ENCODE results near the gene RNF126. TPM values are rescaled to one million over a fixed set of nuclear protein-coding genes. Genes with fewer than 3 reads are reported as not detected.

RNF126 gene
- total and polyA plus RNA-seq, 2 of the 4 experiments (the other 2 are of a cell fraction), result 7.0 to 27.4 TPM

GRCh38 chr19:658059-658839, 4.8 kb downstream of the RNF126 start:
- Histone ChIP-seq H3K9me1 (ENCODE audit: insufficient read depth, low read length) (no peaks in the 10 kb centered on the region), H3K18ac (ENCODE audit: low read depth, low read length) (no peak overlapping the region), H3K14ac (replicated peaks; ENCODE audit: low read depth, low read length) (no peak overlapping the region), H3K9ac (ENCODE audit: low read depth, low read length) (no peak overlapping the region), H3K4ac (ENCODE audit: low read depth, low read length) (no peak overlapping the region), H4K8ac (ENCODE audit: low read depth in 2 of 2, low read length in 2 of 2) (no peak overlapping the region), H2BK20ac (ENCODE audit: low read depth, low read length) (no peak overlapping the region), H2BK120ac (ENCODE audit: low read depth, low read length) (no peak overlapping the region), H3K9me3 (ENCODE audit: control insufficient read depth, insufficient read depth, low read length) (no peaks in the 10 kb centered on the region), H3K23ac (ENCODE audit: low read depth, low read length) (no peak overlapping the region), H3K79me1 (ENCODE audit: low read depth in 1 of 2, low read length in 2 of 2) (peaks cover 0 to 56% of the 10 kb centered on the region in 2 experiments; a peak in 2 of 4 replicates), H3K4me3 (ENCODE audit: insufficient read depth, low read depth, low read length) (no peak overlapping the region), H2AK9ac (replicated peaks; ENCODE audit: low read depth, low read length, poor library complexity) (no peak overlapping the region), H4K20me1 (ENCODE audit: insufficient read depth, low read length) (peaks cover 89% of the 10 kb centered on the region), H3K4me1 (ENCODE audit: control insufficient read depth, insufficient read depth, low read length) (peaks cover 9% of the 10 kb centered on the region), H2AFZ (replicated peaks; ENCODE audit: low read length, poor library complexity) (no peak overlapping the region), H2BK15ac (ENCODE audit: low read depth, low read length) (no peak overlapping the region), H2AK5ac (ENCODE audit: low read depth, low read length) (no peak overlapping the region), H3K27me3 (ENCODE audit: control insufficient read depth, insufficient read depth, low read length) (no peaks in the 10 kb centered on the region), H4K91ac (ENCODE audit: insufficient read depth, low read depth, low read length) (no peak overlapping the region), H2BK5ac (ENCODE audit: low read depth, low read length, poor library complexity, severe bottlenecking) (no peak overlapping the region), H3K27ac (ENCODE audit: insufficient read depth, low read length) (no peak overlapping the region), H3K56ac (ENCODE audit: extremely low read depth, insufficient read depth, low read length) (no peak overlapping the region), H3K36me3 (ENCODE audit: control insufficient read depth, insufficient read depth, low read length) (peaks cover 16% of the 10 kb centered on the region), H3K4me2 (ENCODE audit: low read depth, low read length) (no peak overlapping the region), H4K5ac (ENCODE audit: low read depth, low read length) (no peak overlapping the region)
- DNase-seq (no peak), ATAC-seq (ENCODE audit: low read depth) (no peak)
- CTCF ChIA-PET, result no interaction called here
- TF ChIP-seq BHLHE40 (IDR thresholded peaks at IDR 0.05; ENCODE audit: low read depth, low read length) (no peak), MXI1 (IDR thresholded peaks at IDR 0.05; ENCODE audit: borderline replicate concordance, low read depth, low read length) (no peak), CHD1 (IDR thresholded peaks at IDR 0.05; ENCODE audit: low read depth, low read length) (no peak), POLR2A (IDR thresholded peaks at IDR 0.05; ENCODE audit: low read depth, low read length) (no peak)
- intact Hi-C loops (cut with micrococcal nuclease) (no loop called here), dilution Hi-C loops (cut with HindIII; ENCODE audit: low sequenced_read_pairs, unreplicated experiment) (no loop called here), in situ Hi-C loops (cut with MboI; ENCODE audit: low sequenced_read_pairs) (no loop called here)
- POLR2A ChIA-PET (ENCODE audit: unreplicated experiment), result no interaction called here
- WGBS, 2 experiments (ENCODE audit: extremely low coverage in 2 of 2, insufficient read length in 1 of 2), result 83% methylated on average over 11 of the region's 33 CpGs; no CpG with 5 or more reads in 1 of the 2 experiments
- BruUV-seq (replicated peaks), result no TSS peak
